ENCODE results near the gene CLRN2.

DNA sequence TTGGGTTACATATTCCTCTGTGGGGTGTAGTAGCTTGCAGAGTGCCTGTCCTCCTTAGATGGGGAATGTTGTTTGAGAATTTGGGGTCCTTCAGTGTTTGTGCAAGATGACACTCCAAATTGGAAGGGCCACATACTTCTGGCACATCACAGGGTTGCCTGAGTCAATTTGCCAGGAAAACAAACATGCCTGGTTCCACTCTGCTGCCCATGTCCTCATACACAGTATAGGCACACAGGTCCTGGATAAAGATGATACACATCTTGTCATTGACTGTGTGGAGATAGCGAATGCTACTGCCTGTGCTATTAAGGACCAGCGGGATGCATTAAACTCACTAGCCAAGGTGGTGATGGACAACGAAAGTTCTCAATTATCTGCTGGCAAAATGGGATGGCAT is 50.9 kb downstream of the CLRN2 start:
- no peak for TF ChIP-seq EZH2 (IDR thresholded peaks at IDR 0.05)
- TF ChIP-seq, protein P1, sequence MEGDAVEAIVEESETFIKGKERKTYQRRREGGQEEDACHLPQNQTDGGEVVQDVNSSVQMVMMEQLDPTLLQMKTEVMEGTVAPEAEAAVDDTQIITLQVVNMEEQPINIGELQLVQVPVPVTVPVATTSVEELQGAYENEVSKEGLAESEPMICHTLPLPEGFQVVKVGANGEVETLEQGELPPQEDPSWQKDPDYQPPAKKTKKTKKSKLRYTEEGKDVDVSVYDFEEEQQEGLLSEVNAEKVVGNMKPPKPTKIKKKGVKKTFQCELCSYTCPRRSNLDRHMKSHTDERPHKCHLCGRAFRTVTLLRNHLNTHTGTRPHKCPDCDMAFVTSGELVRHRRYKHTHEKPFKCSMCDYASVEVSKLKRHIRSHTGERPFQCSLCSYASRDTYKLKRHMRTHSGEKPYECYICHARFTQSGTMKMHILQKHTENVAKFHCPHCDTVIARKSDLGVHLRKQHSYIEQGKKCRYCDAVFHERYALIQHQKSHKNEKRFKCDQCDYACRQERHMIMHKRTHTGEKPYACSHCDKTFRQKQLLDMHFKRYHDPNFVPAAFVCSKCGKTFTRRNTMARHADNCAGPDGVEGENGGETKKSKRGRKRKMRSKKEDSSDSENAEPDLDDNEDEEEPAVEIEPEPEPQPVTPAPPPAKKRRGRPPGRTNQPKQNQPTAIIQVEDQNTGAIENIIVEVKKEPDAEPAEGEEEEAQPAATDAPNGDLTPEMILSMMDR (IDR thresholded peaks at IDR 0.05), result no peak

Measured in neural progenitor cell (in vitro differentiated cells).